ENCODE data around the gene ANKRD44. TPM values are rescaled to one million over a fixed set of nuclear protein-coding genes. Genes with fewer than 3 reads are reported as not detected.
A peak's percentile ranks its signal among the peaks of the same experiment; 100 is the strongest.

The ANKRD44 gene
- total RNA-seq, 1 donor: 80.2 TPM

- no peak for DNase-seq (ENCODE audit: low read depth in 2 of 3, low spot score in 2 of 3)
Measured at GRCh38 chr2:197092431-197092830, 218.1 kb downstream of the ANKRD44 start.

DNA sequence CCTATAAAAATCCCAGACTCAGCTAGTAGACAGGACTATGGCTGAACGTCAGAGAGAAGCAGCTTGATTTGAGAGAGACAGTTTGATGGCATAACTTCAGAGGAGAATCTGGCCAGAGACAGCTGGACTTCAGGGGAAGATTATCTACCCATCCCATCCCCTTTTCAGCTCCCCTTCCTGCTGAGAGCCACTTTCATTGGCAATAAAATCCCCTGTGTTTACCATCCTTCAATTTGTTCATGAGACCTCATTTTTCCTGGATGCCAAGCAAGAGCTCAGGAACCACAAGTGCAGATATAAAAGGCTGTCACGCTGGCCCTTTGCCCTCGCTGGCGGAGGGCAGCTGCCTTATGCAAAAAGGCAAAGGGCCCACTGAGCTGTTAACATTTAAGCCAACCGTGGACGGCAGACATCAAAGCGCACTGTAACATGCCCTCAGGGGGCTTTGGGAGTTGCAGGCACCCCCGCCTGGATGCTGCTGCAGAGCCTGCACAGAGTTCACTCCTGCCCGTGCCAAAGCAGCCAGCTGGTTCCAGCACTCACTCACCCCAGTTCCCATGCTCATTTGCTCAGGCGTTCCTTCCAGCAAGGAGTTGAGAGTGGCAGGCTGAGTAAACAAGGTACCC, 219.7 kb downstream of the ANKRD44 start:
- DNase-seq (ENCODE audit: low read depth in 2 of 3, low spot score in 2 of 3): no peak

DNA sequence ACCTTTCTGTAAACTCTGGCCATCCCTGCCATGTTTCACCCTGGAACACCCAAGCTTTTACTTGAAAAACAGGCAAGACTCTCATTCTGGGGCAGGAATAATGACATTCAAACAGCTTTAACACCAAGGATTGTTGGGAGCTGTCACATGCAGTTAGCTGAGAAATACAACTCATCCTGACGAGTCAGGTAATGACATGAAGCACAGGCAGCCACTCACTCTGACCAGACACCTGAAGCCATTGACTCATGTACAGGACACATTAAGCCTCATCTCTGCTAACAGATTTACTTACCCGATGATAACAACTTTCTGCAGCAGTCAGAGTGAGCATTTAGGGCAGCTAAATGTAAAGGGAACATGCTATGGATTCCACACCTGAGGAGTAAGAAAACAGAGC, 220.9 kb downstream of the ANKRD44 start:
- no peak for DNase-seq (ENCODE audit: low read depth in 2 of 3, low spot score in 2 of 3)

DNA sequence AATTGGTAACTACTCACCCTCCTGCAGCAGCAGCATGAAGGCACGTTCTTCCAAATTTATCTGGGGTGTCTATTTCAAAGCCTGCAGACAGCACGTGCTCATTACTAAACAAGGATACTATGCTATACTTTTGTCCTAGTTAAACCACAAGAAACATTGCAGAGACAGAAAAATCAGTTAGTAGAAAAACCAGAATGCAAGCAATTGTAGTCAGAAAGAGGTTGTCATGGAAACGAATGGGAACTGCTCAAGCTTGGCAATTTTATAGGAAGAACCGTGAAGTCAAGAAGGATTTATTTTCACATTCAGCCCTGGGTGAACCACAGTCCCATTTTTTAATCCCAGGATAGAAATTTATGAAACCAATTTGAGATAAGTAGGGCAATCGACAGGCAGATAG, 221.9 kb downstream of the ANKRD44 start:
- no peak for DNase-seq (ENCODE audit: low read depth in 2 of 3, low spot score in 2 of 3)

DNA sequence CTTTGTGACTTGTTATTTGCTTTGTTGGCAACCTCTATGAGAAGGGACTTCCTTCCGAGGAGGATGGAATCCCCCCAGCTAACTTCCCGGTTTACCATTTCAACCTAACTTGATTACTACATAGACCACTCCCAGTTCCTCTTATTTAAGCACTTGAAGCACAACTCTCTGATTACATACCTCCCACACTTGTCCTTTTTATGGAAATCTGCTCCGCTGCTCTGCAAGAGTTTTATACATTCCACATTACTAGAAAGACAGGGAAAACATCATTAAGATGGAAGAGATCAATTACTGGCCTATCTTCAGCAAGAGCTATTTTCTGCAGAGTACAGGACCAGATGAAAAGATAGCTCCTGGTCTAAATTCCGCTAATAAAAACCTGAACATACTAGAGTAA, 224.1 kb downstream of the ANKRD44 start:
- no peak for DNase-seq (ENCODE audit: low read depth in 2 of 3, low spot score in 2 of 3)

GRCh38 chr2:197085665-197086064, 224.9 kb downstream of the ANKRD44 start:
- DNase-seq (ENCODE audit: low read depth in 2 of 3, low spot score in 2 of 3): no peak

DNA sequence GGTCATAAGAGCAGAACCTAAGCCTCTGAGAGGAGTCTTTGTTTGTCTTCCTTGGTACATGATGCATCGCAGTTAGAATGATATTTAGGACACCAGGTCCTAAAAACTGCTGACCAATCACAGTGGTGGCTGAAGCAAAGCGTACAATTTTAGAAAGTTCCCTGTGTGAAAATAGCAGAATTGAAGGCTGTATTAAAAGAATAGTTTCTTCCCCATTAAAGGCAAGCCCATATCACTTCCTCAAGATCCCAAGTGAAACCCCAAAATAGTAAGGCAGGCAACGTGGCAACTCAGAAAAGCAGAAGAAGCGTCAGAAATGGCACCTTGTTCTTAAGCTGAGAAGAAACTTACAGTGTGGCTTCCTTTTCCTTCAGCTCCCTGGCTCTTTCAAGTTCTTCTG, 229.3 kb downstream of the ANKRD44 start:
- DNase-seq (ENCODE audit: low read depth in 2 of 3, low spot score in 2 of 3): peak in 1 of 3 donors; percentile 31

GRCh38 chr2:197080578-197081216, 229.9 kb downstream of the ANKRD44 start:
- DNase-seq (ENCODE audit: low read depth in 2 of 3, low spot score in 2 of 3): no peak

DNA sequence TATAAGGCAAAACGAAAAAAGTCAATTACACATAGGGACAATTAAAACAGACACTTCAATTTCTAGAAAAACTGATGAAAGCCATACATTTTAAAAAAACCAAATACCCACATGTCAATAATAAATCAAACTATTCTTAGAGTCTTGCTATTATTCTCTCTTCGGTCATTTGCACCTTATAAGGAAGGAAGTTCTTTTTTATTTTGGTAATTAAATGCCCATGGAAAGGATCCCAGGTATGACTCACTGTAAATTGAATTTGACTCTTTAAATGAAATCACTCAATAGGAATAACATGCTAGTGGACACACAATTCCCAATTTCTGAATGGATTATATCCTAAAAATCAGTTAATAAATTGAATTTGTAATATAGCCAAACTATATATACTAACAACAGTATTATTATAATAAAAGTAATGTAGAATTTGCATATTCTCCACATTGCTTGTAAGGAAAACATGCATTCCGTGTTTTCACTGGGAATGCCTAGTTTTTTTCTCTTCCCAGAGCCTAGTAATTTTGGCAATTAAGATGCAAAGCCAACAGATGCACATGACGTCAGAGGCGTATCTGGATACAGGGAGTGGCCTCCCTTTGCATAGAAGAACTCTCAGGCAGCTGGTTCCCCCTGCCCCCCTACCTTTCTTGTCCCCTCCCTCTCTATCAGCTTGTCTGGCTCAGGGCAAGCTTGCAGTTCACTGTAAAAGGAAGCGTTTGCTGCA, 230.6 kb downstream of the ANKRD44 start:
- no peak for DNase-seq (ENCODE audit: low read depth in 2 of 3, low spot score in 2 of 3)

- DNase-seq (ENCODE audit: low read depth in 2 of 3, low spot score in 2 of 3): no peak
Measured at GRCh38 chr2:197079414-197079813, 231.2 kb downstream of the ANKRD44 start.

GRCh38 chr2:197078535-197078934, 232.0 kb downstream of the ANKRD44 start:
- DNase-seq (ENCODE audit: low read depth in 2 of 3, low spot score in 2 of 3): no peak

DNA sequence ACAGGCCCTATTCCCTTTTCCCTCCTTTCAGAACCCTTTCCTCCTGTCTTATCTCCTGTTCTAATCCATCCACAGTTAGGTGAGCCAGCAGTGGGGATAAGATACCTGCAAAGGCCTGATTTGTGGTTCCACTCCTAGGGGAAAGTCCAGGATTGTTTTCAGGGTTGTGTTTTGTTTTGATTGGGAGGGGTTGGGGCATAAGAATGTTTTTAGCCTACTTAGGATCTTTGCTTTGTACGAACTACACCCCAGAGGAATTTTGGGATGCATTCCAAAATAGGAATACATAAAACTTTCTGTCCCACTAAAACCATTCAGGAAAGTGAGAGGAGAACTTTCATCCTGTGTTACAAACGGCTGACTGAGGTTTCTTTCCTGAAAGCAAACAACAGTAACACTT, 233.2 kb downstream of the ANKRD44 start:
- DNase-seq (ENCODE audit: low read depth in 2 of 3, low spot score in 2 of 3): no peak

GRCh38 chr2:197076652-197077051, 233.9 kb downstream of the ANKRD44 start:
- DNase-seq (ENCODE audit: low read depth in 2 of 3, low spot score in 2 of 3): no peak

GRCh38 chr2:197075754-197076337, 234.7 kb downstream of the ANKRD44 start:
- peak in 1 of 3 donors; percentile 14 for DNase-seq (ENCODE audit: low read depth in 2 of 3, low spot score in 2 of 3)

DNA sequence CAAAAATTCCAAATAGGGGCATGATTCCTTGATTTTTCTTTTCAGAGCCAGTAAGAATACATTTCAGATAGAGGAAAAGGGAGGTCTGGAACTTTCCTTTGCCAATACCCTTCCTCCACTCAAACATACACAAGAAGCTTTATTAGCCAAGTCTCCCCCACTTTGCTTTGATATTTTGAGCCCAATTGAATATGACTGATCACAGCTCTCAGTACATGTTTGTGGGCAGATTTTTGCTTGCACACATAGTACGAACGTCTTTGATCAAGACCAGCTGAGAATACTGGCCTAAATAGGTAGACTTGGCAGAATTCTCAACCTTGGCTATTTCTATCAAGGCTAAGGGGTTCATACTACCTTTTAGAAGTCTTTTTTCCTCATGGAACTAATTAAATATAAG, 235.3 kb downstream of the ANKRD44 start:
- no peak for DNase-seq (ENCODE audit: low read depth in 2 of 3, low spot score in 2 of 3)

DNA sequence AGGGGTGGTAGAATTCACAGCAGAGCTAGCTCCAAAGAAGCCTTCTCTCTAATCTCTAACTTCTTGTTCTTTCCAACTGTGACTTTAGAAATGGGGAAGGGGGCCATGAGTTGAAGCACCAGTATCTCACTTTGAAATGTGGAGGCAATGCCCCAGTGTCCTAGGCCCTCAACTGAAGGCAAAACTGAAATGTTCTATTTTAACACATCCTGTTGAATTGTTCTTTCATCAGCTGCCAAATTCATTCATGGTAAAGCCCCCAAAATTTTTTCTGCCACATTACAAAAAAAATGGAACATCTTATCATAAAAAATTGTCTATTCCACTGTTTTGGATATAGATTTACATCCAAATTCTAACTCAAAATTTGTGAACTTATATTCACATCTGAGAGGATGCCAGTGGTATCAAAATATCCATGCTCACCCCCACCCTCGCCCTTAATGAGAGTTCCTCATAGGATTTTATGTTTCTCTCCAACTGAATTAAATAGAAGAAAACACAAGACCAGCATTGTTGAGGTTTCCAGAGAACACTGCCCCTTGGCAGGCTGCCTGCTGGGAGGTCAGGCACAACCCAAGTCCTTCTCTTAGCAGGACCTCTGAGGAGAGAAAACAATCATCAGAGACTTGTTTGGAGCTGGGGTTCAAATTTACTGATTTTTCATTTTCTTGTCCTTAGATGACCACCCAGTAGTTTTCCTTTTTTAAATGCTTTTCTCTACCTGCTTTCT, 236.7 kb downstream of the ANKRD44 start:
- DNase-seq (ENCODE audit: low read depth in 2 of 3, low spot score in 2 of 3): no peak

DNA sequence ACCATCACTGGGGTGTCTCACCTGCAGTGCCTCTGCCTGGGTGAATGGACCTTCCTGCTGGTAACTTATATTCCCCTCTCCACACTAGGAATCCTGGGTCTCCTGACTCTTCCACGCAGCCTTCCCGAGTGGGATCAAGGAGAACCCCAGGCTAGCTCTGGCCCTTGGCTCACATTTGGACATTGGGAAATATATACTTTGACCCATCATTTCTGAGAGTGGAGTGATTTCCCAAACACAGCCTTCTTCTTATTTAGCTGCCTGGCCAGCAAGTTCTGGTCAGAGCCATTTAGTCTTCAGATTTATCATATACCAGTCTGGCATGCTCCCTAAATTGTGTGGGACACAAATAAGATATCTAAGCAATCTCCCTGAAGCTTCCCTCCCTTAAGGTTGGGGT, 237.3 kb downstream of the ANKRD44 start:
- DNase-seq (ENCODE audit: low read depth in 2 of 3, low spot score in 2 of 3): no peak

GRCh38 chr2:197072533-197072932, 238.0 kb downstream of the ANKRD44 start:
- no peak for DNase-seq (ENCODE audit: low read depth in 2 of 3, low spot score in 2 of 3)

- DNase-seq (ENCODE audit: low read depth in 2 of 3, low spot score in 2 of 3): no peak
Measured at GRCh38 chr2:197071790-197072436, 238.7 kb downstream of the ANKRD44 start.

- DNase-seq (ENCODE audit: low read depth in 2 of 3, low spot score in 2 of 3): no peak
Measured at GRCh38 chr2:197071213-197071612, 239.4 kb downstream of the ANKRD44 start.

Data from hematopoietic multipotent progenitor cell (in vitro differentiated cells).